DMS53 treated with DMSO at 0.1 percent for 48 hours (cell line): ENCODE data around the gene NR1H3.
"Not testable (repeated sequence)": the region's sequence is repeated elsewhere in the genome, so short reads cannot be mapped to it uniquely, and the experiment has no call there.

Source experiments
- DNase-seq: peaks from one replicate; lab custom pipeline; 2025; ENCODE audit not compliant: unreplicated experiment; lab: John Stamatoyannopoulos, UW

The NR1H3 gene

DNA sequence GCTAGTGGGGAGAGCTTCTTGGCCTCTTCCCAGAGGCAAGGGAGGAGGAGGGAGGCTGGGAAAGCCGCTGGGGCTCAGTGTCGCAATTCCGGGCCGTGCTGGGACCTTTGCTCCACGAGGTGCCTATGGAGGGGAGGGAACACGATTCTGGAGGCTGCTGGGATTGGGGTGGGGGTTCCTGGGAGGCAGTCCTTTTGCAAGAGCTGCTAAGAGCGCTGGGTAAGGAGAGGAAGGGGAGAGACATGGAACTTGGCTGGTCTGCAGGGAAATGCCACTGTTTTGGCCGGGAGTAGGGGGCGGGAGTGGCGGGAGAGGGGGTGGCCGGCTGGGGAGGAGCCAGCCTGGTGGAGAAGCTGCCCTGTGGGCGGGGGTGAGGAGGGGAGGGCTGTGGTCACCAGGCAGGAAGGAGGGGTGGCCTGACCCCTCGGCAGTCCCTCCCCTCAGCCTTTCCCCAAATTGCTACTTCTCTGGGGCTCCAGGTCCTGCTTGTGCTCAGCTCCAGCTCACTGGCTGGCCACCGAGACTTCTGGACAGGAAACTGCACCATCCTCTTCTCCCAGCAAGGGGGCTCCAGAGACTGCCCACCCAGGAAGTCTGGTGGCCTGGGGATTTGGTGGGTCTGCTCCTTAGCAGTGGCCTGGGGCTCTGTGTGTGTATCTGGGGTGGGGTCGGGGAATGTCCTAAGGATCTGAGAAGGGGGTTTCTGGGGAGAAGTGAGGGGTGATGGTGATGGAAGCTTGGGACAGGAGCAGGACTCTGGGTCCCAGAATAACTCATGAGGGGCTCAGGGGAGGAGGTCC lies at the start of gene NR1H3:
Gene NR1H3 (plus strand): TSS at position 480 of the 800 bp plus-strand sequence. CDS start 1,221 bp downstream, outside the sequence.
- DNase-seq, result no peak

DNA sequence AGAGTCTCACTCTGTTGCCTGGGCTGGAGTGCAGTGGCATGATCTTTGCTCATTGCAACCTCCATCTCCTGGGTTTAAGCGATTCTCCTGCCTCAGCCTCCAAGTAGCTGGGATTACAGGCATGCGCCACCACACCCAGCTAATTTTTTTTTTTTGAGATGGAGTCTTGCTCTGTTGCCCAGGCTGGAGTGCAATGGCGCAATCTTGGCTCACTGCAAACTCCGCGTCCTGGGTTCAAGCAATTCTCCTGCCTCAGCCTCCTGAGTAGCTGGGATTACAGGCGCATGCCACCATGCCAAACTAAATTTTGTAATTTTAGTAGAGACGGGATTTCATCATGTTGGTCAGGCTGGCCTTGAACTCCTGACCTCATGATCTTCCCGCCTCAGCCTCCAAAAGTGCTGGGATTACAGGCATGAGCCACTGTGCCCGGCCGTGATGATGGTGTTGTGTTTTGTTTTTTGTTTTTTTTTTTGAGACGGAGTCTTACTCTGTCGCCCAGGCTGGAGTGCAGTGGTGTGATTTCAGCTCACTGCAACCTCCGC lies 49.7 kb upstream of the NR1H3 start:
- DNase-seq, result not testable (repeated sequence)

GRCh38 chr11:47208628-47209027 lies 49.2 kb upstream of the NR1H3 start:
- DNase-seq, result no peak

GRCh38 chr11:47212938-47213337 lies 44.9 kb upstream of the NR1H3 start:
- no peak for DNase-seq

DNA sequence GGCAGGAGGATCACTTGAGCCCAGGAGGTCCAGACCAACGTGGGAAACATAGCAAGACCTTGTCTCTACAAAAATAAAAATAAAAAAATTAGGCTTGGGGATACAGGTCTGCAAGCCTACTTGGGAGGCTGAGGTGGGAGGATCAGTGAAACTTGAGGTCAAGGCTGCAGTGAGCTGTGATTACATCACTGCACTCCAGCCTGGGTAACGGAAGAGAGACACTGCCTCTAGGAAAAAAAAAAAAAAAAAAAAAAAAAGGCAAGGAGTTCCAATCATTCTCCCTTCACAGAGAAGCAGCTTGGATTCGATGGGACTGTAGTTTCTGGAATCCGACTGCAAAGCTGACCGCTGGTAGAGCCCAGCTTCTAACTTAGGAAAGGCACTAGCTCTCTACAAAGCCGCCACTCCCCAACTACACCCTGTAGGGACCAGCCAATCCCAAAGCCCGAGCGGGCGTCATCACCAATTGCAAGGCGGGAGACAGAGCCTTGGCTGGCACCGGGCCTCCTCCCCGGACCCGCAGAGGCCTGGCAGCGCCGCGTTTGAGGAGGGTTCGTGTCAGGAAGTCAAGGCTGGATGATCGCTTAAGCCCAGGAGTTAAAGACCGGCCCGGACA lies 43.7 kb upstream of the NR1H3 start:
- DNase-seq, result peak; percentile 77

DNA sequence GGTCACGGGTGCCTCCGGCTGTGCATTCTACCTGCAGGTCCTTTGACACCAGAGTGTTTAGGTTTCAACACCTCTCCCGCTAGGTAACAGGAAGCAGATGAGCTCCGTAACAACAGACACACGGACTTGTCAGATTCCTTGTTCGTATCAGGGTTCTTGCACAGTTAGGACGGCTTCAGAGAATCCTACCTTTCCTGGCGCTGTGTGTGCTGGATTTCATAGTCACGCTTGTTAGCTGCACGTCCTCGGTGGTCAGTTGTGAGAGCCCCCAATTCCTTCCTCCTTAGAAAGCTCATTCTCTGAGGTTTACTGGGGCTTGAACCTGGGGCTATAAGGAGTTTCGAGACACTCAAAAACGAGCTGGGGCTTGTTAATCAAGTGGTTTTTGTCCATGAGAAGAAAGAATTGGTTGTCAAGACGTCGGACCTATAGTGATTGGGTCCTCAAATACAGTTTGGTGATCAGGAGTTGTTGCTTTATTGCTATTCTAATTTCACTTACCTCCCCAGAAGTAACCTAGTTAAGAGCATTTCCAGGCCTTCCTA lies 42.4 kb upstream of the NR1H3 start:
- peak; percentile 34 for DNase-seq

DNA sequence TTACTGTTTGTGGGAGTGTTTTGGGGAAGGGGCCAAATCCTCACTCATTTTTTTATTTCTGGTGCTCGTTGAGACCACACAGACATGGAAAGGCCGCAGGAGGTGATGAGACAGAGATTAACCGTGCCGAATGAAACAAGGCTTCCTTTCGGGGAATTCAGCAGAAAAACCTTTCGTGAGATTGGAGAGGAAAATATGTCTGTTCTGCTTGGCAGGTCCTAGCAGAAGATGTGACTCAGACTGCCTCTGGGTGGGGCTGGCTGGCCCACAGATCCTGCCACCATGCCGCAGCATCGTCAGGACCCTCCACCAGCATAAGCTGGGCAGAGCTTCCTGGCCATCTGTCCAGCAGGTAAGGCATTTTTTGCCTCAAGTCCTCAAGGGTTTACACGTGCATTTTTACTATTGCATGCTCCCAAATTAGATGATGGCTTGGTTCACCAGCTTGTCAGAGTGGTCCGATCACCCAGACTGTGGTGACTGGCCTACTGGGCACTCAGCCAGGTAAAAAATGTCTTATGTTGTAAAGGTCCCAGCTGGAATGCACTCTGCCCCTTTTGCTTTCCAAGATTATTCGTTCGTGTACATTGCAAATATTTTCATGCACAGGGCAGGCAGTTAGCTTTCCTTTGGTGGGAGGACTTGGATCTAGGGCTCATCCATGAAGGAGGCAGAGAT lies 41.5 kb upstream of the NR1H3 start:
- DNase-seq, result no peak

DNA sequence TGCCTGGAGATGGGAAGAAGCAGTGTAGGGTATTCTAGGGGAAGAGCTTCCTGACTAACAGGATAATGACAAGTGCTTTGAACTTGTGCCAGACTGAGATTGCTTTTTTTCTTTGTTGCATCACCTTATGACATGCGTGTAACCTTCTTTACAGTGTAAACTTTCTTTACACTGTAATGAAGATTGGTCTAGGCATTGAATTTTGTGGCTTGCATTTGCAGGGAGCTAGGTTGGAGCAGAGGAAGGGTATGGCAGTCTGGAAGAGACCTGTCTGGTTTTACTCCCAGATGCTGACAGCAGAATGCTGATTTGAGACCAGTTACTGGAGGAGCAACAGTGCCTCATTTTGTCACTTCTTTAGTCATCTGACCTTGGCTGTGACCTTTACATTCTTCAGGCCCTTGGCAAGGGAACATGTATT lies 37.4 kb upstream of the NR1H3 start:
- no peak for DNase-seq

DNA sequence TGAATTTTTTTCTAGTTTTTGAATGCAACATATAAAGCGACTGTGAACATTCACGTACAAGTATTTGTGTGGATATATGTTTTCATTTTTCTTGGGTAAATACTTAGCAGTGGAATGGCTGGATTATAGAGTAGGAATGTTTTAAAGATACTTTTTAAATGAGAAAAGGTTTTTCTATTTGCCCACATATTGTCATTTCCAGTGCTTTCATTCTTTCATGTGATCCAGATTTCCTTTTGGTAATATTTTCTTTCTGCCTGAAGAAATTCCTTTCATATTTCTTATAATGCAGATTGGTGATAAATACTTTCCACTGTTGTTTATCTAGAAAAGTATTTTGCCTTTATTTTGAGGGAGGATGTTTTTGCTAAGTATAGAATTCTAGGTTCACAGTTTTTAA lies 35.1 kb upstream of the NR1H3 start:
- DNase-seq, result no peak

- DNase-seq, result no peak
These were observed 32.0 kb upstream of the NR1H3 start for GRCh38 chr11:47225552-47226400.

DNA sequence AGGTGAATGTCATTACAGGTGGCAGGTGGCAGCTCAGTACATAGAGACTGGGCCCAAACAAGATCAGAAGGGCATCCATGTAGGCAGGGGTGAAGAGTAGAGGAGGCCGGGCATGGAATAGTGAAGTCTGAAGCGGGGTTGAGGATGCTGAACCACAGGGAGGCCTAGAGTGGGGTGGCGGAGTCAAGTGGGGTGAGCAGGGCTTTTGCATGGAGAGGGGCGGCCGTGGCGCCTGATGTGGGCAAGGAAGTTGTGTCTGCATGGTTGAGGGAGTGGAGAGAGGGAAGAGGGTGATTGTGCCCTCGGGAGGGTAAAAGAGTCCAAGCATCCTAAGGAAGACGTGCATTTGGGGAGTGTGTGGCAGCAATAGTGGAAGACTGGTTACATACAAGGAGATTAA lies 28.6 kb upstream of the NR1H3 start:
- no peak for DNase-seq

DNA sequence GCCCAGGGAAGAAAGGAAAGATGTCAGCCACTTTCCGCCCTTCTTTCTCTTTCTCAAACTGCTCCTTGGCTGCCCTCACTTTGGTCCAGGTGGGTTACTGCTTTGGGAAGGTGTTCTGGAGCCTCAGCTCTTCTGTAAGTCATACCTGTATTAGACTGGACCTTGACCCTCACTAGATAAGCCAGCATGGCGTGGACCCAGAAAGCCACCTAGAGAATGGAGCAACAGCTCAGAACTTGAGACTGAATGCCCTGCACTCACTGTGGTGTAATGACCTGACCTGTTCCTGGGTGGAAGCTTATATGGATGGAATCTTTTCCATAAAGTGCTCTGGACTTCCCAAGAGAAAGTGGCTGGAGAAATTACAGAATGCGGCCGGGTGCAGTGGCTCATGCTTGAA lies 24.7 kb upstream of the NR1H3 start:
- DNase-seq, result no peak

DNA sequence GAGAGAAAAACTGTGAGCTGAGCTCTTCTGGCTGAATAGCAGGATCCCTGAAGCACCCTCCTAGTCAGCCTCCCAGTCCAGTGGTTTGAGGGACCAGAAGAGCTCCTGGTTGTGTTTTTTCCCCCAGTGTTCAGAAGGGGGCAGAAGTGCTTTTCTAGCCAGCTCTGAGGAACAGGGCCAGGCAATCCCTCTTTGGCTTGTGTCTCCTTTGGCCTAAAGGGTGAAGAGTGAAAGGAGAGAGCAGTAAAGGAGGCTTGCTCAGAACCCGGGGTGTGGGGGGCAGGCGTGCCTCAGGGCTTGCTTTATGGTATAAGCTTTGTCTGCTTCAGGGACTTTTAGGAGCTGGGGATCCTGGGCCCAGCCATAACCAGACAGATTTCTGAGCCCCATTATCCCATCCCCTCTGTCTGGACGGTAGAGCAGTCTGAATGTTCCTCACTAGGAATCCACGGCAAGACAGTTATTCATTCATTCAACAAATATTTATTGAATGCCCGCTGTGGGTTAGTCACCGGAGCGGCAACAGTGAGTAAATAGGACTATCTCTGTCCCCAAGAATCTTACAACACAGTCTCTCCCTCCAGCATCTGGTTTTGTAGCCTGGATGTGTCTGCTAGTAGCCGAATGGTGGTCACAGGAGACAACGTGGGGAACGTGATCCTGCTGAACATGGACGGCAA lies 23.7 kb upstream of the NR1H3 start:
- DNase-seq, result peak; percentile 30

GRCh38 chr11:47234669-47235100 lies 23.1 kb upstream of the NR1H3 start:
- peak; percentile 30 for DNase-seq

- DNase-seq, result no peak
These were observed 22.6 kb upstream of the NR1H3 start for GRCh38 chr11:47235163-47235562.

DNA sequence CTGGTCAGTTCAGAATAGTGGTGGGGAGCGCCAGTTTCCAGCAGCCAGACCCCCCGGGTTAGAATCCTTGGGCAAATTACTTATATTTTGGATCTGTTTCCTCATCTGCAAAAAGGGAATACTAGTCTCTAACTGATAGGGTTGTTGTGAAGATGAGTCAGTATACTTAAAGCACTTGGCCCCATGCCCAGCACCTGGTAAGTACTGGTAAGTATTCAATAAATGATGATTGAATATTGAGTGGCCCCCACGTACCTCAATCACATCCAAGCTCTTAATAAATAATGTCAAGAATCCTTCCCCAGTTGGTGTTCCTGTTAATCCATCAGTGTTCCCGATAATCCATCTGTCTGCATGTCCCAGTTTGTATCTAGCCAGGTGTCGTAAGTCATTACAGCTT lies 21.3 kb upstream of the NR1H3 start:
- peak; percentile 29 for DNase-seq

- DNase-seq, result no peak
These were observed 17.9 kb upstream of the NR1H3 start for GRCh38 chr11:47239852-47240251.

- no peak for DNase-seq
These were observed 15.9 kb upstream of the NR1H3 start for GRCh38 chr11:47241841-47242301.

GRCh38 chr11:47242596-47243192 lies 15.1 kb upstream of the NR1H3 start:
- no peak for DNase-seq
